GM19023 (cell line): ENCODE results near the gene SPECC1L.

ENCODE experiments used
- ATAC-seq: cut with Tn5 transposase; IDR thresholded peaks from one replicate; pipeline ENCODE4 v1.9.1; 2021; ENCODE audit warnings: mild to moderate bottlenecking, moderate library complexity; ENCODE audit not compliant: unreplicated experiment

SPECC1L gene

DNA sequence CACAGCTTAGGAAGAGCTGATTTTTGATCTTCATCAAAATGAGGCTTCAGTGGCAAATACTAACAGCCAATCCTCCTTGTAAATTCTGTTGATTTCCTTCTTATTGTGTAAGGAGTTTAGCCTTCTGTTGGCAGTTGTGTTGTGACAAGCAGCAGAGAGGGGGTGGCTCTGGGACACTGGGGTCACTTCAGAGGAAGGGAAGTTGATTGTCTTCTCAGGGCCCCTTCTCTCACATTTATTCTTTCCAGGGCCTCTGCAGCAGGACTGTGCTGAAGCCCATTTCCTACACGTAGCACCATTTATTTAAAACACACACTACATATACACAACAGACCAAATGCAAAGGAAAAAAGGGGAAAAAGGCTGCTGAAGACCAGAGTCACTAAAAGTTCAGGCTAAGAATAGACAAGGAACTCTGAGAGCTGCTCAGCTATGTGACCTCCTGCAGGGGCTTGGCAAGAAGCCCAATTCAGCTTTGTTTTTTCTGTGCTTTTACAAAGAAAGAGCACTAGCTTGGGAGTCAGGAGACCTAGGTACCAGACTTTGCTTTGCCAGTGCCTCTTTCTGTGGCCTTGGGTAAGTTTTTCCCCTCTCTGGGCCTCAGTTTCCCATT, 196.2 kb downstream of the SPECC1L start:
- no peak for ATAC-seq

DNA sequence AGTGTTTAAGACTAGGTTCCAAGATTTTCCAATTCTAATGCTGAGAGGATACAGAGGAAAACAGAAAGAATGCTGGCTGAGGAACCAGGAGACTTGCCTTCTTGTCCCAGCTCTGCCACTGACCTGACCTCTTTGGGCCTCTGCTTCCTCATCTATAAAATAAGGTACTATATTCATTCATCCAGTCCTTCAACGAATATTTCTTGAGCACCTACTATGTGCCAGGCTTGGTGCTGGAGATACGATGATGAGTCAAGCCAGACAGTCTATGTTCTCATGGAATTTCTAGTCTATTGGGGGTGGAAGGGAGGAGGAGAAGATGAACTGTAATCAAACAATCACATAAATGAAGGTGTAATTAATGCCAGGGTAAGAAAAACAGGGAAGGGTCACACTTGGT, 196.7 kb downstream of the SPECC1L start:
- no peak for ATAC-seq
